Tibial artery (tissue), 4 donors: Measurements from ENCODE around the gene MGAT5.

Source experiments
- DNase-seq, 2 donors: peaks; one replicate each; pipeline ENCODE4 v3.0.0-alpha.2; 2019
- H3K27ac ChIP-seq, 2 donors: fragments of 200-600 bp; sonication (generic) in 1 of 2; 1 replicate in 1 of 2; 2 replicates in 1 of 2; pipeline ENCODE4 v1.5.1; 2018 to 2019; ENCODE audit warnings: mild to moderate bottlenecking in 1 of 2
- H3K27me3 ChIP-seq, 2 donors: fragments of 200-600 bp; sonication (generic) in 1 of 2; one replicate each; pipeline versions ENCODE4 v1.5.1 to v1.6.0; 2016 to 2019
- H3K36me3 ChIP-seq, 3 donors: fragments of 200-600 bp; sonication (generic) in 2 of 3; one replicate each; pipeline ENCODE4 v1.5.1; 2016 to 2019; ENCODE audit warnings: mild to moderate bottlenecking in 2 of 3
- H3K4me1 ChIP-seq, 4 donors: fragments of 200-600 bp; sonication (generic) in 2 of 4; 1 replicate in 3 of 4; 2 replicates in 1 of 4; pipeline ENCODE4 v1.5.1; 2016 to 2019
- H3K4me3 ChIP-seq, 2 donors: fragments of 200-600 bp; sonication (generic) in 1 of 2; 1 replicate in 1 of 2; 2 replicates in 1 of 2; pipeline ENCODE4 v1.5.1; 2018 to 2019; ENCODE audit warnings: mild to moderate bottlenecking in 2 of 2
- H3K9me3 ChIP-seq, 3 donors: fragments of 200-600 bp; sonication (generic) in 1 of 3; one replicate each; pipeline ENCODE4 v1.5.1; 2016 to 2019
- intact Hi-C: fragments of 100-400 bp; cut with DNase I; formaldehyde crosslinking; loops from one replicate; pipeline ENCODE4 v1.15.0; 2023; ENCODE audit warnings: low total_unique reads
- TF ChIP-seq, protein P1 (sequence below), 2 experiments: fragments of 200-600 bp in 1 of 2; fragments of 450-650 bp in 1 of 2; IDR thresholded peaks; one replicate each; pipeline ENCODE4 v1.5.1; 2017 to 2019; ENCODE audit warnings: antibody characterized with exemption in 2 of 2, mild to moderate bottlenecking in 1 of 2, moderate library complexity in 1 of 2

MGAT5 gene

GRCh38 chr2:134359367-134360081, 105.7 kb downstream of the MGAT5 start:
- Histone ChIP-seq H3K27me3 (no peaks in the 10 kb centered on the region), H3K9me3 (no peaks in the 10 kb centered on the region), H3K27ac (peak overlapping the region; percentile 55 to 64), H3K36me3 (peaks cover 0 to 15% (median 0%) of the 10 kb centered on the region in 3 donors), H3K4me1 (peaks cover 0 to 31% (median 23%) of the 10 kb centered on the region in 4 donors), H3K4me3 (no peak overlapping the region)
- no peak for DNase-seq
- TF ChIP-seq, protein P1, sequence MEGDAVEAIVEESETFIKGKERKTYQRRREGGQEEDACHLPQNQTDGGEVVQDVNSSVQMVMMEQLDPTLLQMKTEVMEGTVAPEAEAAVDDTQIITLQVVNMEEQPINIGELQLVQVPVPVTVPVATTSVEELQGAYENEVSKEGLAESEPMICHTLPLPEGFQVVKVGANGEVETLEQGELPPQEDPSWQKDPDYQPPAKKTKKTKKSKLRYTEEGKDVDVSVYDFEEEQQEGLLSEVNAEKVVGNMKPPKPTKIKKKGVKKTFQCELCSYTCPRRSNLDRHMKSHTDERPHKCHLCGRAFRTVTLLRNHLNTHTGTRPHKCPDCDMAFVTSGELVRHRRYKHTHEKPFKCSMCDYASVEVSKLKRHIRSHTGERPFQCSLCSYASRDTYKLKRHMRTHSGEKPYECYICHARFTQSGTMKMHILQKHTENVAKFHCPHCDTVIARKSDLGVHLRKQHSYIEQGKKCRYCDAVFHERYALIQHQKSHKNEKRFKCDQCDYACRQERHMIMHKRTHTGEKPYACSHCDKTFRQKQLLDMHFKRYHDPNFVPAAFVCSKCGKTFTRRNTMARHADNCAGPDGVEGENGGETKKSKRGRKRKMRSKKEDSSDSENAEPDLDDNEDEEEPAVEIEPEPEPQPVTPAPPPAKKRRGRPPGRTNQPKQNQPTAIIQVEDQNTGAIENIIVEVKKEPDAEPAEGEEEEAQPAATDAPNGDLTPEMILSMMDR (IDR thresholded peaks at IDR 0.05) = no peak
- intact Hi-C loops = no loop called here

- peak overlapping the region; percentile 55 to 64 for H3K27ac ChIP-seq
- peak overlapping the region in 1 of 2 donors; percentile 21 for H3K4me3 ChIP-seq
- peak in 1 of 2 donors; percentile 69 for DNase-seq
These were observed 107.0 kb downstream of the MGAT5 start for GRCh38 chr2:134360745-134361487.

DNA sequence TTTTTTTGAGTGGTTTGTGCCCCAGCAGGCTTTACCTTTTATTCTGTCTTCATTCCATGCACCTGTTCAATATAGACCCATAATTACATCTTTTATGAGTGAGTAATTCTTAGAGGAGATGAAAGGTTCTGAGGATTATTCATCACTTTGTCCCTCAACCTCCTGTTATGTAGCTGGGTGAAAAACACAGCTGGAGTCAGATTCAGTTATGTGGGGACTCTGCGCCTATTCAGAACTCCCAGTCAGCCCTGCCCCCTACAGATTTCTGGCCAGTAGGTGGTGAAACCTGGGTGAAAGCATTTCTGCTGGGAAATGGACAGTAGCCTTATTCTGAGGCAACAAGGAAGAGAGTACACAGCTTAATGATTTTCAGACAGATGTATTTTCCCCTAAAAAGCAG, 107.8 kb downstream of the MGAT5 start:
- no peak for DNase-seq
- peak overlapping the region; percentile 55 to 64 for H3K27ac ChIP-seq
- intact Hi-C loops = no loop called here

More at GRCh38 chr2:134360745-134361487, 107.0 kb downstream of the MGAT5 start:
- Histone ChIP-seq H3K4me1 (peaks cover 0 to 37% (median 23%) of the 10 kb centered on the region in 4 donors), H3K9me3 (no peaks in the 10 kb centered on the region), H3K27me3 (no peaks in the 10 kb centered on the region), H3K36me3 (peaks cover 0 to 15% (median 0%) of the 10 kb centered on the region in 3 donors)
- intact Hi-C loops = no loop called here
- TF ChIP-seq, protein P1 (IDR thresholded peaks at IDR 0.05) = no peak

GRCh38 chr2:134362152-134362668, 108.3 kb downstream of the MGAT5 start:
- no peak for DNase-seq
- H3K4me1 ChIP-seq = peaks cover 0 to 45% (median 28%) of the 10 kb centered on the region in 4 donors
- H3K4me3 ChIP-seq = no peak overlapping the region
- peaks cover 0 to 15% (median 0%) of the 10 kb centered on the region in 3 donors for H3K36me3 ChIP-seq
- peak overlapping the region; percentile 8 to 64 for H3K27ac ChIP-seq
- no peaks in the 10 kb centered on the region for H3K27me3 ChIP-seq
- TF ChIP-seq, protein P1 (IDR thresholded peaks at IDR 0.05) = no peak
- intact Hi-C loops = no loop called here
- no peaks in the 10 kb centered on the region for H3K9me3 ChIP-seq

More for the DNA sequence above, 107.8 kb downstream of the MGAT5 start:
- Histone ChIP-seq H3K4me1 (peaks cover 0 to 39% (median 23%) of the 10 kb centered on the region in 4 donors), H3K27me3 (no peaks in the 10 kb centered on the region), H3K4me3 (no peak overlapping the region), H3K9me3 (no peaks in the 10 kb centered on the region), H3K36me3 (peaks cover 0 to 15% (median 0%) of the 10 kb centered on the region in 3 donors)
- TF ChIP-seq, protein P1 (IDR thresholded peaks at IDR 0.05) = no peak

DNA sequence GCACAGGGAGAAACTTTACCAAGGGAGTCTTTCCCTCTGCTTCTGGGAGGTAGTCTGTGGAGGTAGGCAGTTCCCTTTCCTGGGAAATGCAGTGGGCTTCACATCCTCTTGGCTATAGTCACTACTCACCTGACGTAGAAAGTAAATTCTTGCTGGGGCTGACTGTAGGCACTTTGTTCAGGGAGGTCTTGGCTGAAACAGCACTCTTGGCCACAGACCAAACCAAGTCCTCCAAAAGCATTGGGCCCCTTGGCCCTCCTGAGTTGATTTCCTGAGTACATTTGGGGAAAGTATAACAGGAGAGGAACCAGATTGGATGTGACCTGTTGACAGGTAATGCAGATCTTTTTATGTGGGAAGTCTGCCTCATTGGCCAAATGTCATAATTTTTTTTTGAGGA, 108.9 kb downstream of the MGAT5 start:
- peaks cover 0 to 50% (median 33%) of the 10 kb centered on the region in 4 donors for H3K4me1 ChIP-seq
- H3K27ac ChIP-seq = no peak overlapping the region
- peaks cover 0 to 15% (median 0%) of the 10 kb centered on the region in 3 donors for H3K36me3 ChIP-seq
- intact Hi-C loops = no loop called here
- H3K27me3 ChIP-seq = no peaks in the 10 kb centered on the region
- H3K4me3 ChIP-seq = no peak overlapping the region
- TF ChIP-seq, protein P1 (IDR thresholded peaks at IDR 0.05) = no peak
- no peaks in the 10 kb centered on the region for H3K9me3 ChIP-seq
- no peak for DNase-seq
